Activated T-helper 2 cell treated with anti-CD3 and anti-CD28 coated beads, Interferon-gamma antibody, Interleukin-2, Interleukin-4, amounts not matched to agents 10 μg/mL and 5 μg/mL and 100 μg/mL, durations not matched to agents 14 hours and 24 hours and 36 hours (primary cell): ENCODE measurements around the gene CENPO. TPM values are rescaled to one million over a fixed set of nuclear protein-coding genes. Genes with fewer than 3 reads are reported as not detected.

Source experiments
- DNase-seq: peaks from one replicate; pipeline ENCODE4 v3.0.0; 2021; ENCODE audit warnings: low spot score
- H3K27ac Mint-ChIP-seq: one replicate; pipeline ENCODE4 v1.8.0; 2021; ENCODE audit warnings: mixed read lengths
- H3K27me3 Mint-ChIP-seq: one replicate; pipeline ENCODE4 v1.8.0; 2021; ENCODE audit warnings: low read depth, mixed read lengths
- H3K36me3 Mint-ChIP-seq: one replicate; pipeline ENCODE4 v1.8.0; 2021; ENCODE audit warnings: low read depth, mixed read lengths
- H3K4me1 Mint-ChIP-seq: one replicate; pipeline ENCODE4 v1.8.0; 2021; ENCODE audit warnings: low read depth, mixed read lengths
- H3K4me3 Mint-ChIP-seq: one replicate; pipeline ENCODE4 v1.8.0; 2021; ENCODE audit warnings: low read depth, mild to moderate bottlenecking, moderate library complexity, mixed read lengths
- H3K9me3 Mint-ChIP-seq: one replicate; pipeline ENCODE4 v1.8.0; 2021; ENCODE audit warnings: mixed read lengths
- intact Hi-C: fragments of 100-400 bp; cut with micrococcal nuclease; formaldehyde crosslinking; loops from one replicate; pipeline ENCODE4 v1.15.1; 2023
- total RNA-seq: library from RNA; stranded (reverse); gene quantifications from 2 replicates; pipeline ENCODE4 v1.2.3, GENCODE V29; 2022

CENPO gene
- total RNA-seq, 1 donor from 2014 or later = 41.8 TPM

- peaks cover 22% of the 10 kb centered on the region for H3K36me3 Mint-ChIP-seq
- H3K4me1 Mint-ChIP-seq = no peaks in the 10 kb centered on the region
- no peaks in the 10 kb centered on the region for H3K27me3 Mint-ChIP-seq
- H3K4me3 Mint-ChIP-seq = no peak overlapping the region
- no peak for DNase-seq
- no peak overlapping the region for H3K27ac Mint-ChIP-seq
- no peaks in the 10 kb centered on the region for H3K9me3 Mint-ChIP-seq
- intact Hi-C loops = no loop called here
Observed at GRCh38 chr2:24838541-24838940, 45.3 kb downstream of the CENPO start.

DNA sequence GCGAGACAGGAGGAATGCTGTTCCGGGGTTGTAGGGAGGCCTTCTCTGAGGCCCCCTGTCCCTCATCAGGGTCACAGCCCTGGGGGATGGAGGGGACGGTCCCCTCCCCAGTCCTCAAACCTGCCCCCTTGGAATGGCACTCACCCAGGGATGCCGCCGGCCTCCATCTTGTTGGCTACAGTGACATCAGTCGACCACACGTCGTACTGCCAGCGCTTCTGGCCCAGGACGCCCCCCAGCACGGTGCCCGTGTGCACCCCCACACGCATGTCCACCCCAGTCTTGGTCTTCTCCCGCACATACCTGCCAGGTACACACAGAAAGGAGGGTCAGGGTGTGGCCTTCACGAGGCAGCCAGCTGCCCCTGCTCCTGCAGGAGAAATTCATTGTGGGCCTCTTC lies 46.5 kb downstream of the CENPO start:
- Mint-ChIP-seq H3K9me3 (no peaks in the 10 kb centered on the region), H3K27me3 (no peaks in the 10 kb centered on the region), H3K4me1 (no peaks in the 10 kb centered on the region), H3K27ac (no peak overlapping the region), H3K36me3 (peaks cover 19% of the 10 kb centered on the region), H3K4me3 (no peak overlapping the region)
- intact Hi-C loops = no loop called here
- DNase-seq = no peak

- Mint-ChIP-seq H3K27me3 (no peaks in the 10 kb centered on the region), H3K4me1 (no peaks in the 10 kb centered on the region), H3K36me3 (peaks cover 15% of the 10 kb centered on the region), H3K4me3 (no peak overlapping the region), H3K27ac (no peak overlapping the region), H3K9me3 (no peaks in the 10 kb centered on the region)
- intact Hi-C loops = no loop called here
- no peak for DNase-seq
Observed at GRCh38 chr2:24840164-24840869, 47.1 kb downstream of the CENPO start.

GRCh38 chr2:24840962-24841945 lies 48.0 kb downstream of the CENPO start:
- Mint-ChIP-seq H3K4me3 (no peak overlapping the region), H3K4me1 (no peaks in the 10 kb centered on the region), H3K9me3 (no peaks in the 10 kb centered on the region), H3K27me3 (no peaks in the 10 kb centered on the region), H3K27ac (no peak overlapping the region), H3K36me3 (peaks cover 12% of the 10 kb centered on the region)
- intact Hi-C loops = no loop called here
- DNase-seq = no peak

GRCh38 chr2:24842081-24843050 lies 49.1 kb downstream of the CENPO start:
- intact Hi-C loops = no loop called here
- no peaks in the 10 kb centered on the region for H3K27me3 Mint-ChIP-seq
- H3K9me3 Mint-ChIP-seq = no peaks in the 10 kb centered on the region
- H3K4me3 Mint-ChIP-seq = no peak overlapping the region
- H3K27ac Mint-ChIP-seq = no peak overlapping the region
- H3K36me3 Mint-ChIP-seq = peaks cover 8% of the 10 kb centered on the region
- no peaks in the 10 kb centered on the region for H3K4me1 Mint-ChIP-seq
- no peak for DNase-seq

DNA sequence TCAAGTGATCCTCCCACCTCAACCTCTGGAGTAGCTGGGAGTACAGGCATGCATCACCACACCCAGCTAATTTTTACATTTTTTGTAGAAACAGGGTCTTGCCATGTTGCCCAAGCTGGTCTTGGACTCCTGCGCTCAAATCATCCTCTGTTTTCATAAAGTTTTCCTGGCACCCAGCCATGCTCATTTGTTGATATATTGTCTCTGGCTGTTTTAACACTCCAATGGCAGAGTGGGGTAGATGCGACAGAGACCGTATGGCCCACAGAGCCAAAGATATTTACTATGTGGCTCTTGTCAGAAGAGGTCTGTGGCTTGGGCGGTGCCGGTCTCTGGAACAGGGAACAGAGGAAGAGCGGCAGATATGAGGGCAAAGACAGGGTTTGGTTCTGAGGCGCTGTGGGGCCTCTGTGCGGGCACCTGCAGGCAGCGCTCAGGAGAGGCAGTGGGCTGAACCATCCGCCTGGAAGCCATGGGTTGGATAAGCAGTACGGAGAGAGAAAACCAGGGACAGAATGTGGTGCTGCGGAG lies 50.2 kb downstream of the CENPO start:
- H3K4me3 Mint-ChIP-seq = no peak overlapping the region
- no peak overlapping the region for H3K27ac Mint-ChIP-seq
- no peaks in the 10 kb centered on the region for H3K9me3 Mint-ChIP-seq
- peaks cover 9% of the 10 kb centered on the region for H3K36me3 Mint-ChIP-seq
- no peaks in the 10 kb centered on the region for H3K4me1 Mint-ChIP-seq
- no peaks in the 10 kb centered on the region for H3K27me3 Mint-ChIP-seq
- DNase-seq = no peak
- intact Hi-C loops = no loop called here

- H3K27ac Mint-ChIP-seq = no peak overlapping the region
- no peak for DNase-seq
- no peaks in the 10 kb centered on the region for H3K4me1 Mint-ChIP-seq
- H3K9me3 Mint-ChIP-seq = no peaks in the 10 kb centered on the region
- H3K27me3 Mint-ChIP-seq = no peaks in the 10 kb centered on the region
- intact Hi-C loops = no loop called here
- no peak overlapping the region for H3K4me3 Mint-ChIP-seq
- peaks cover 9% of the 10 kb centered on the region for H3K36me3 Mint-ChIP-seq
Observed at GRCh38 chr2:24844023-24844685, 50.9 kb downstream of the CENPO start.

- no peak for DNase-seq
- no peak overlapping the region for H3K4me3 Mint-ChIP-seq
Observed at GRCh38 chr2:24845691-24846090, 52.5 kb downstream of the CENPO start.

DNA sequence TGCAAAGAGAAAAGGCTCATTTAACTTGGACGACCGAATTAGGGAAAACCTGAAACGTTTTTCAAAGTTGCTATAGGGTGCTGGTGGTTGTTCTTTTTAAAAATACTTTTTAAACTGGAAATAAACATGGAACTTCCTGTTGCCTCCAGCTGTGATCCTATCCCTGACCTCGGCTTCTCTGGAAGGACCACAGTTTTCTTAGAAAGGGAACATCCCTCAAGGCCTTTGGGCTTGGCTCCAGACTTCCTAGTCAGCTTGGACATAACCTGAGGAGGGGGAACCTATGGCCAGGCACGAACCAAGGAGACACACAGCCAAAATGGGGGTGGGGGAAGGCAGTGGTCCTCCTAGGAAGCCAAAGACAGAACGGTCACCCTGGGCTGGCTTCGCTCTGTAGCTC lies 57.7 kb downstream of the CENPO start:
- peaks cover 17% of the 10 kb centered on the region for H3K36me3 Mint-ChIP-seq
- H3K27me3 Mint-ChIP-seq = no peaks in the 10 kb centered on the region
- intact Hi-C loops = no loop called here
- H3K4me1 Mint-ChIP-seq = peaks cover 4% of the 10 kb centered on the region
- DNase-seq = no peak
- no peak overlapping the region for H3K27ac Mint-ChIP-seq
- H3K4me3 Mint-ChIP-seq = no peak overlapping the region
- no peaks in the 10 kb centered on the region for H3K9me3 Mint-ChIP-seq

More at GRCh38 chr2:24845691-24846090, 52.5 kb downstream of the CENPO start:
- H3K27ac Mint-ChIP-seq = no peak overlapping the region
- H3K4me1 Mint-ChIP-seq = no peaks in the 10 kb centered on the region
- intact Hi-C loops = no loop called here
- H3K36me3 Mint-ChIP-seq = peaks cover 10% of the 10 kb centered on the region
- H3K9me3 Mint-ChIP-seq = no peaks in the 10 kb centered on the region
- H3K27me3 Mint-ChIP-seq = no peaks in the 10 kb centered on the region

GRCh38 chr2:24852026-24852425 lies 58.8 kb downstream of the CENPO start:
- DNase-seq = no peak
- intact Hi-C loops = no loop called here
- Mint-ChIP-seq H3K4me3 (no peak overlapping the region), H3K36me3 (peaks cover 21% of the 10 kb centered on the region), H3K27me3 (no peaks in the 10 kb centered on the region), H3K9me3 (no peaks in the 10 kb centered on the region), H3K27ac (no peak overlapping the region), H3K4me1 (peaks cover 4% of the 10 kb centered on the region)

DNA sequence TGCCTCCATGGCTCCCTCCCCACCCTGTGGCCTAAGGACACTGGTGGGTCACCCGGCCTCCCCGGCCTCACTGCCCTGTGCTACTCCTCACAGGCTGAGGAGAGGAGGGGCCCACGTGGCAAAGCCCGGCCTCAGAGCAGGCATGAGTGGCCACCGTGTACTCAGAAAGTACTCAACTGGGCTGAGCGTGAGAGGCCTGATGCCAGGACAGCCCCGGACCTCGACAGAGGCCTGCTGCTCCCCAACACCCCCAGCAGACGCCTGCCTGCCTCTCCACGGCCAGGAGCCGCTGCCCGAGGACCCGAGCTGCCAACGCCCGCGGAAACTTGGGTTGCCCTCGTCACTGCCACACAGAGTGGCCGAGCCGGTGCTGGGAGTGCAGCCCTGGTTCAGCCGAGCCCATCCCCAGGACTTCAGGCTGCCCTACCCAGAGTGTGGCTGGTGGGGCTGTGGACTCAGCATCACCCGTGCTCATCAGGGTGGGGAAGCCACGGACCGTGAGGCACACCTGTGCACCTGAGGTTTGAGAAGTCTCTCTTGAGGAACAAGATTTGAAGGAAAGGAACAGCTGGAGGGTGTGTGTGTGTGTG lies 59.3 kb downstream of the CENPO start:
- no peak for DNase-seq
- Mint-ChIP-seq H3K4me1 (peaks cover 4% of the 10 kb centered on the region), H3K27me3 (no peaks in the 10 kb centered on the region), H3K9me3 (no peaks in the 10 kb centered on the region), H3K27ac (no peak overlapping the region), H3K36me3 (peaks cover 18% of the 10 kb centered on the region), H3K4me3 (no peak overlapping the region)
- intact Hi-C loops = no loop called here
